ENCODE measurements around the gene FAS. TPM values are rescaled to one million over a fixed set of nuclear protein-coding genes. Genes with fewer than 3 reads are reported as not detected.

Gene FAS
- total RNA-seq (2022; extraction: Qiagen RNA extraction; ENCODE audit: low read depth) = 29.7 to 41.4 TPM (median 30.6 TPM) in 5 replicates

DNA sequence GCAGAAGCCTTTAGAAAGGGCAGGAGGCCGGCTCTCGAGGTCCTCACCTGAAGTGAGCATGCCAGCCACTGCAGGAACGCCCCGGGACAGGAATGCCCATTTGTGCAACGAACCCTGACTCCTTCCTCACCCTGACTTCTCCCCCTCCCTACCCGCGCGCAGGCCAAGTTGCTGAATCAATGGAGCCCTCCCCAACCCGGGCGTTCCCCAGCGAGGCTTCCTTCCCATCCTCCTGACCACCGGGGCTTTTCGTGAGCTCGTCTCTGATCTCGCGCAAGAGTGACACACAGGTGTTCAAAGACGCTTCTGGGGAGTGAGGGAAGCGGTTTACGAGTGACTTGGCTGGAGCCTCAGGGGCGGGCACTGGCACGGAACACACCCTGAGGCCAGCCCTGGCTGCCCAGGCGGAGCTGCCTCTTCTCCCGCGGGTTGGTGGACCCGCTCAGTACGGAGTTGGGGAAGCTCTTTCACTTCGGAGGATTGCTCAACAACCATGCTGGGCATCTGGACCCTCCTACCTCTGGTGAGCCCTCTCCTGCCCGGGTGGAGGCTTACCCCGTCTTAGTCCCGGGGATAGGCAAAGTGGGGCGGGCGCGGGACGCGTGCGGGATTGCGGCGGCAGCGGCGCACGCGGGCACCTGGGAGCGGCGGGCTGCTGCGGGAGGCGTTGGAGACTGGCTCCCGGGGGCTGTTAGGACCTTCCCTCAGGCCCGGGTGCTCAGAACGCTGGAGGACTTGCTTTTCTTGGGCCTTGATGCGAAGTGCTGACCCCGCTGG lies at the start of gene FAS:
Gene FAS (plus strand): TSS at position 415 of the 777 bp plus-strand sequence. CDS start 79 bp downstream, at position 494.

GRCh38 chr10:88952647-88953111 lies 37.9 kb upstream of the FAS start, which contains the start of gene ACTA2:
TSS of gene ACTA2 (minus strand) at chr10:88952773. CDS start at chr10:88948930, 3,843 bp downstream.

Other genes starting within 250 kb of the FAS start
- not detected in 5 replicates for gene LIPN, start 230.8 kb upstream of the FAS start, total RNA-seq (2022; extraction: Qiagen RNA extraction; ENCODE audit: low read depth)
- gene LIPM, start 188.1 kb upstream of the FAS start, total RNA-seq (2022; extraction: Qiagen RNA extraction; ENCODE audit: low read depth) = not detected in 5 replicates
- gene ANKRD22, start 139.0 kb upstream of the FAS start, total RNA-seq (2022; extraction: Qiagen RNA extraction; ENCODE audit: low read depth) = 0.30 to 0.62 TPM (median 0.39 TPM) in 5 replicates
- 33.9 to 37.1 TPM (median 35.1 TPM) in 5 replicates for gene STAMBPL1, start 110.6 kb upstream of the FAS start, total RNA-seq (2022; extraction: Qiagen RNA extraction; ENCODE audit: low read depth)
- 17.2 to 21.8 TPM (median 18.5 TPM) in 5 replicates for gene ACTA2, start 38.0 kb upstream of the FAS start, total RNA-seq (2022; extraction: Qiagen RNA extraction; ENCODE audit: low read depth)
- 0.03 to 0.13 TPM (median 0.09 TPM) in 3 of 5 replicates, not detected in the others for gene CH25H, start 216.5 kb downstream of the FAS start, total RNA-seq (2022; extraction: Qiagen RNA extraction; ENCODE audit: low read depth)